ENCODE measurements around the gene NUDT1. TPM values are rescaled to one million over a fixed set of nuclear protein-coding genes. Genes with fewer than 3 reads are reported as not detected.
A peak's percentile ranks its signal among the peaks of the same experiment; 100 is the strongest.

NUDT1 gene
- total RNA-seq, 1 experiment from 2014 or later: 100 TPM

DNA sequence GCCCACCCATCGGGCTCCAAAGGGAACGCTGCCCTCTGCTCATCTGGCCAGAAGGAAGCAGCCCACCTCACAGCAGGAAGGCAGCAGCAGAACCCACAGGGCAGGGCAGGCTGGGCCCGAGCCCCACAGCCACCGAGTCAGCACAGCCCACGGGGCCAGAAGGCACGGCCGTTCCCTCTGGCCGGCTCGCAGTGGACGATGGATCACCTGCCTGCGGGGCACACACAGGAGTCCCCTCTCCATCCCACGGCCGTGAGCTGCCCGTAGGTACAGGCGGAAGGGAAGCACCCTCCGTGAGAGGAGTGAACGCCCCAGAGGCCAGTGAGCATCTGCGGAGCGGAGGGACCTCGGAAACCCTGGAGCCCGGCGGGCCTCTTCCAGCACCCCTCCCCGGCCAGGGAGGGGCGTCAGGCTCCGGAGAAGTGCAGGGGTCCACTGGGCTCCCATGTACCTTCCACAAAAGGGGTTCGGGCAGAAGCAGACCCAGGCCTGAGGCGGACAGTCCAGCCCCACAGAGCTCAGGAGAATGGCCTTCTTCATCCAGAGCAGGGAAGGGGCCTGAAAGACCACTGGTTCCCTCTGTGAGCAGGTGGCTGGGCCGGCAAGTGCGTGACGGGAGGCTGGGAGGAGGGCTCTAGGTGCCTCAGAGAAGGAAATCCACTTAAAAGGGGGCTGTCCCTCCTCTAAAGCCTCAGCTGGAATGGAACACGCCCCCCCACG, 11.7 kb downstream of the NUDT1 start:
- peak overlapping the region; percentile 53; the same call in 1 of the 2 replicates for H3K27ac Mint-ChIP-seq

GRCh38 chr7:2254429-2255144, 12.6 kb downstream of the NUDT1 start:
- CTCF ChIA-PET: interaction anchor here (1.3 to 1.4 kb wide), 2 partner anchors 94 to 214 kb away, joined by 3 to 4 read pairs; no protein-coding TSS in a partner anchor
- Mint-ChIP-seq H3K27ac (peak overlapping the region; percentile 24; the same call in 1 of the 2 replicates), H3K4me1 (no peaks in the 10 kb centered on the region), H3K36me3 (peaks cover 17% of the 10 kb centered on the region), H3K4me3 (no peak overlapping the region), H3K27me3 (ENCODE audit: low read depth) (no peaks in the 10 kb centered on the region), H3K9me3 (no peaks in the 10 kb centered on the region)
- ATAC-seq (no peak), DNase-seq (ENCODE audit: low spot score) (no peak)
- TF ChIP-seq ZNF396 (CRISPR knock-in tag; IDR thresholded peaks at IDR 0.05; ENCODE audit: borderline replicate concordance): no peak
- no peak for TF ChIP-seq ZNF219 (CRISPR knock-in tag; IDR thresholded peaks at IDR 0.05; ENCODE audit: borderline replicate concordance)
- TF ChIP-seq OVOL2 (CRISPR knock-in tag; IDR thresholded peaks at IDR 0.05; ENCODE audit: borderline replicate concordance): no peak
- TF ChIP-seq GTF2I (CRISPR knock-in tag; conservative IDR thresholded peaks at IDR 0.05): no peak
- TF ChIP-seq RELA (CRISPR knock-in tag; IDR thresholded peaks at IDR 0.05; ENCODE audit: borderline replicate concordance): no peak
- TF ChIP-seq ELF4 (CRISPR knock-in tag; IDR thresholded peaks at IDR 0.05; ENCODE audit: low read depth): no peak
- TF ChIP-seq, protein P1, sequence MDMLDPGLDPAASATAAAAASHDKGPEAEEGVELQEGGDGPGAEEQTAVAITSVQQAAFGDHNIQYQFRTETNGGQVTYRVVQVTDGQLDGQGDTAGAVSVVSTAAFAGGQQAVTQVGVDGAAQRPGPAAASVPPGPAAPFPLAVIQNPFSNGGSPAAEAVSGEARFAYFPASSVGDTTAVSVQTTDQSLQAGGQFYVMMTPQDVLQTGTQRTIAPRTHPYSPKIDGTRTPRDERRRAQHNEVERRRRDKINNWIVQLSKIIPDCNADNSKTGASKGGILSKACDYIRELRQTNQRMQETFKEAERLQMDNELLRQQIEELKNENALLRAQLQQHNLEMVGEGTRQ (CRISPR knock-in tag; IDR thresholded peaks at IDR 0.05): no peak
- TF ChIP-seq, protein P2, sequence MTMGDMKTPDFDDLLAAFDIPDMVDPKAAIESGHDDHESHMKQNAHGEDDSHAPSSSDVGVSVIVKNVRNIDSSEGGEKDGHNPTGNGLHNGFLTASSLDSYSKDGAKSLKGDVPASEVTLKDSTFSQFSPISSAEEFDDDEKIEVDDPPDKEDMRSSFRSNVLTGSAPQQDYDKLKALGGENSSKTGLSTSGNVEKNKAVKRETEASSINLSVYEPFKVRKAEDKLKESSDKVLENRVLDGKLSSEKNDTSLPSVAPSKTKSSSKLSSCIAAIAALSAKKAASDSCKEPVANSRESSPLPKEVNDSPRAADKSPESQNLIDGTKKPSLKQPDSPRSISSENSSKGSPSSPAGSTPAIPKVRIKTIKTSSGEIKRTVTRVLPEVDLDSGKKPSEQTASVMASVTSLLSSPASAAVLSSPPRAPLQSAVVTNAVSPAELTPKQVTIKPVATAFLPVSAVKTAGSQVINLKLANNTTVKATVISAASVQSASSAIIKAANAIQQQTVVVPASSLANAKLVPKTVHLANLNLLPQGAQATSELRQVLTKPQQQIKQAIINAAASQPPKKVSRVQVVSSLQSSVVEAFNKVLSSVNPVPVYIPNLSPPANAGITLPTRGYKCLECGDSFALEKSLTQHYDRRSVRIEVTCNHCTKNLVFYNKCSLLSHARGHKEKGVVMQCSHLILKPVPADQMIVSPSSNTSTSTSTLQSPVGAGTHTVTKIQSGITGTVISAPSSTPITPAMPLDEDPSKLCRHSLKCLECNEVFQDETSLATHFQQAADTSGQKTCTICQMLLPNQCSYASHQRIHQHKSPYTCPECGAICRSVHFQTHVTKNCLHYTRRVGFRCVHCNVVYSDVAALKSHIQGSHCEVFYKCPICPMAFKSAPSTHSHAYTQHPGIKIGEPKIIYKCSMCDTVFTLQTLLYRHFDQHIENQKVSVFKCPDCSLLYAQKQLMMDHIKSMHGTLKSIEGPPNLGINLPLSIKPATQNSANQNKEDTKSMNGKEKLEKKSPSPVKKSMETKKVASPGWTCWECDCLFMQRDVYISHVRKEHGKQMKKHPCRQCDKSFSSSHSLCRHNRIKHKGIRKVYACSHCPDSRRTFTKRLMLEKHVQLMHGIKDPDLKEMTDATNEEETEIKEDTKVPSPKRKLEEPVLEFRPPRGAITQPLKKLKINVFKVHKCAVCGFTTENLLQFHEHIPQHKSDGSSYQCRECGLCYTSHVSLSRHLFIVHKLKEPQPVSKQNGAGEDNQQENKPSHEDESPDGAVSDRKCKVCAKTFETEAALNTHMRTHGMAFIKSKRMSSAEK (CRISPR knock-in tag; IDR thresholded peaks at IDR 0.05; ENCODE audit: borderline replicate concordance): no peak
- no peak for TF ChIP-seq TCF7 (CRISPR knock-in tag; IDR thresholded peaks at IDR 0.05; ENCODE audit: low read depth)
- TF ChIP-seq HMGXB4 (CRISPR knock-in tag; IDR thresholded peaks at IDR 0.05): no peak
- no peak for TF ChIP-seq ZNF423 (CRISPR knock-in tag; IDR thresholded peaks at IDR 0.05)
- POLR2A ChIA-PET: no interaction called here

More for the DNA sequence above, 11.7 kb downstream of the NUDT1 start:
- POLR2A ChIA-PET: no interaction called here
- Mint-ChIP-seq H3K27me3 (ENCODE audit: low read depth) (no peaks in the 10 kb centered on the region), H3K36me3 (peaks cover 17% of the 10 kb centered on the region), H3K4me3 (no peak overlapping the region), H3K4me1 (no peaks in the 10 kb centered on the region), H3K9me3 (no peaks in the 10 kb centered on the region)
- CTCF ChIA-PET: interaction anchor here (1.3 kb wide), 1 partner anchor 95 kb away, joined by 4 read pairs; no protein-coding TSS in a partner anchor
- TF ChIP-seq STAT6 (CRISPR knock-in tag; conservative IDR thresholded peaks at IDR 0.05; ENCODE audit: low read depth) (no peak), ZNF423 (CRISPR knock-in tag; IDR thresholded peaks at IDR 0.05) (no peak), CREM (CRISPR knock-in tag; IDR thresholded peaks at IDR 0.05) (no peak)
- TF ChIP-seq, protein P3, sequence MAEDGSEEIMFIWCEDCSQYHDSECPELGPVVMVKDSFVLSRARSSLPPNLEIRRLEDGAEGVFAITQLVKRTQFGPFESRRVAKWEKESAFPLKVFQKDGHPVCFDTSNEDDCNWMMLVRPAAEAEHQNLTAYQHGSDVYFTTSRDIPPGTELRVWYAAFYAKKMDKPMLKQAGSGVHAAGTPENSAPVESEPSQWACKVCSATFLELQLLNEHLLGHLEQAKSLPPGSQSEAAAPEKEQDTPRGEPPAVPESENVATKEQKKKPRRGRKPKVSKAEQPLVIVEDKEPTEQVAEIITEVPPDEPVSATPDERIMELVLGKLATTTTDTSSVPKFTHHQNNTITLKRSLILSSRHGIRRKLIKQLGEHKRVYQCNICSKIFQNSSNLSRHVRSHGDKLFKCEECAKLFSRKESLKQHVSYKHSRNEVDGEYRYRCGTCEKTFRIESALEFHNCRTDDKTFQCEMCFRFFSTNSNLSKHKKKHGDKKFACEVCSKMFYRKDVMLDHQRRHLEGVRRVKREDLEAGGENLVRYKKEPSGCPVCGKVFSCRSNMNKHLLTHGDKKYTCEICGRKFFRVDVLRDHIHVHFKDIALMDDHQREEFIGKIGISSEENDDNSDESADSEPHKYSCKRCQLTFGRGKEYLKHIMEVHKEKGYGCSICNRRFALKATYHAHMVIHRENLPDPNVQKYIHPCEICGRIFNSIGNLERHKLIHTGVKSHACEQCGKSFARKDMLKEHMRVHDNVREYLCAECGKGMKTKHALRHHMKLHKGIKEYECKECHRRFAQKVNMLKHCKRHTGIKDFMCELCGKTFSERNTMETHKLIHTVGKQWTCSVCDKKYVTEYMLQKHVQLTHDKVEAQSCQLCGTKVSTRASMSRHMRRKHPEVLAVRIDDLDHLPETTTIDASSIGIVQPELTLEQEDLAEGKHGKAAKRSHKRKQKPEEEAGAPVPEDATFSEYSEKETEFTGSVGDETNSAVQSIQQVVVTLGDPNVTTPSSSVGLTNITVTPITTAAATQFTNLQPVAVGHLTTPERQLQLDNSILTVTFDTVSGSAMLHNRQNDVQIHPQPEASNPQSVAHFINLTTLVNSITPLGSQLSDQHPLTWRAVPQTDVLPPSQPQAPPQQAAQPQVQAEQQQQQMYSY (CRISPR knock-in tag; IDR thresholded peaks at IDR 0.05): no peak
- ATAC-seq: no peak
- no peak for DNase-seq (ENCODE audit: low spot score)
